Epithelial cell of proximal tubule (primary cell): Measurements from ENCODE around the gene DENND5A. TPM values are rescaled to one million over a fixed set of nuclear protein-coding genes. Genes with fewer than 3 reads are reported as not detected.
"Not testable (repeated sequence)": the region's sequence is repeated elsewhere in the genome, so short reads cannot be mapped to it uniquely, and the experiment has no call there.

ENCODE experiments used
- DNase-seq: peaks from one replicate; pipeline ENCODE4 v3.0.0-alpha.2; 2011; ENCODE audit warnings: low read depth
- H3K4me3 ChIP-seq: 2 replicates; pipeline ENCODE4 v1.5.1; 2011; ENCODE audit warnings: low read depth, mild to moderate bottlenecking, low read length
- total RNA-seq: library from RNA; depleted of rRNA; stranded (reverse); fragments of >200 nt; gene quantifications from 2 replicates; pipeline ENCODE4 v1.2.3, GENCODE V29; 2015
- TF ChIP-seq, protein P1 (sequence below): conservative IDR thresholded peaks from 2 replicates; pipeline ENCODE4 v1.5.1; 2012; ENCODE audit warnings: low read depth, mild to moderate bottlenecking, low read length

DENND5A gene
- total RNA-seq, 1 donor from 2014 or later, result 75.0 TPM

DNA sequence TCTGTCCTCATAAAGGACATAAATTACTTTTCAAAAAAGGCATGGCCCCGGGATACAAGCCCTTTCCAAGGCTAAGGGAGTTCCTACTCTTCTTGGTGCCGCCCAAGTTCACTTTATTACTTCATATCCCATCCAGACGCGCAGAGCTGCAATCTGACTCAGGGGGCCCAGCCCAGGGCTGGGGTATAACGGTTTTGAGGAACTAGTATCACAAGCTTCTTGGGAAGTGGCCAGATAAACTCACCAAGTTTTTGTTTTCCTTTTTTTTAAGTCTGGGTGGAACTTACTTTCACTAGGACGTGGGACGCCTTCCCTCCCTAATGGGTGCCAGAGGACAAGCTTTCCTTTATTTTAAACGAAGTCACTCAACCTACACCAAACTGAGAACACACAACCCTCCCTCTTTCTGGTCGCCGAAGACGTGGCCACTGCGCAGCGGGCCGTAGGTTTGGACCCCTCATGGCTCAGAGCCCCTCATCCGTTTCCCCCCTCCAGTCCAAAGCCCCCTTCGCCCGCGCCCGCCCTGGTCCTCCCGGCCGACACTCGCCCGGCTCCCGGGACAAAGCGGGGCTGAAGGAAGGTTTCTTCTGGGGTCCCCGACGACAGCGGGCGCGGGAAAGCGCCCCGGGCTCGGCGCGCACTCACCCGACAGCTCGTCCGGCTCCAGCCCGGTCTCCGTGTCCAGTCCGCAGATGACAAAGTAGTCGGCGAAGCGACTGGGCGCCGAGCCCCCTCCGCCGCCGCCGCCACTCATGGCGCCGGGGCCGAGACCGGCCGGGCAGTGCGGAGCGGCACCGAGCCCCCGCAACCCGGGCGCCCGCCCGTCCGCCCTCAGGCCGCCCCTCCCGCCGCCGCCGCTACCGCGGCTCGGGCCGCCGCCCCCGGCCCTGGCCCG is 587 bp downstream of the DENND5A start:
- peak overlapping the region; percentile 80 for H3K4me3 ChIP-seq
- peak; percentile 31 for DNase-seq
- TF ChIP-seq, protein P1, sequence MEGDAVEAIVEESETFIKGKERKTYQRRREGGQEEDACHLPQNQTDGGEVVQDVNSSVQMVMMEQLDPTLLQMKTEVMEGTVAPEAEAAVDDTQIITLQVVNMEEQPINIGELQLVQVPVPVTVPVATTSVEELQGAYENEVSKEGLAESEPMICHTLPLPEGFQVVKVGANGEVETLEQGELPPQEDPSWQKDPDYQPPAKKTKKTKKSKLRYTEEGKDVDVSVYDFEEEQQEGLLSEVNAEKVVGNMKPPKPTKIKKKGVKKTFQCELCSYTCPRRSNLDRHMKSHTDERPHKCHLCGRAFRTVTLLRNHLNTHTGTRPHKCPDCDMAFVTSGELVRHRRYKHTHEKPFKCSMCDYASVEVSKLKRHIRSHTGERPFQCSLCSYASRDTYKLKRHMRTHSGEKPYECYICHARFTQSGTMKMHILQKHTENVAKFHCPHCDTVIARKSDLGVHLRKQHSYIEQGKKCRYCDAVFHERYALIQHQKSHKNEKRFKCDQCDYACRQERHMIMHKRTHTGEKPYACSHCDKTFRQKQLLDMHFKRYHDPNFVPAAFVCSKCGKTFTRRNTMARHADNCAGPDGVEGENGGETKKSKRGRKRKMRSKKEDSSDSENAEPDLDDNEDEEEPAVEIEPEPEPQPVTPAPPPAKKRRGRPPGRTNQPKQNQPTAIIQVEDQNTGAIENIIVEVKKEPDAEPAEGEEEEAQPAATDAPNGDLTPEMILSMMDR, result no peak

DNA sequence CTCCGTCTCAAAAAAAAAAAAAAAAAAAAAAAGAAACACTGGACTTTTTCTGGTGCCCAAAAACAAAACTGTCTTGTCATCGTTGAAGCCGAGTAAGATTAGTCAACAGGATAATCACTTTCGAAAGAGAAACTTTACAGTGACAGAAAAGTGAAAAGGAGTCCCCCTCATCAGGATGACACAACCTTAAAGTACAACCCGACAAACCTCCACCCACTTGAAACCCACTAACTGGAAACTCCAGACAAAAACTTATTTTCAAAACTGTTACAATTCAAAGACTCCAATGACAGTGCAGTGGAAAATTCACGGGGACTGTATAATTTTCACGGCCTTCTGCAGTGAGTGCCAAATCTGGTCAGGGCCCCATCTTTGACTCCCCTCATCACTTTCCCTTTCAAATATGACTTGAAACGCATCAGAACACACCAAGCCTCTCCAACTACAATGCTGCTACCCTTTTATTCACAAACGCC is 1.3 kb downstream of the DENND5A start:
- peak; percentile 27 for DNase-seq

GRCh38 chr11:9260838-9261146 is 4.4 kb downstream of the DENND5A start:
- not testable (repeated sequence) for DNase-seq, H3K4me3 ChIP-seq

More for the DNA sequence above, 1.3 kb downstream of the DENND5A start:
- TF ChIP-seq, protein P1, result no peak
- H3K4me3 ChIP-seq, result peak overlapping the region; percentile 80

GRCh38 chr11:9259981-9260837 is 4.9 kb downstream of the DENND5A start:
- no peak for DNase-seq

GRCh38 chr11:9258279-9258678 is 6.9 kb downstream of the DENND5A start:
- not testable (repeated sequence) for DNase-seq, H3K4me3 ChIP-seq

More at GRCh38 chr11:9259981-9260837, 4.9 kb downstream of the DENND5A start:
- TF ChIP-seq, protein P1, result peak; percentile 38
- no peak overlapping the region for H3K4me3 ChIP-seq

DNA sequence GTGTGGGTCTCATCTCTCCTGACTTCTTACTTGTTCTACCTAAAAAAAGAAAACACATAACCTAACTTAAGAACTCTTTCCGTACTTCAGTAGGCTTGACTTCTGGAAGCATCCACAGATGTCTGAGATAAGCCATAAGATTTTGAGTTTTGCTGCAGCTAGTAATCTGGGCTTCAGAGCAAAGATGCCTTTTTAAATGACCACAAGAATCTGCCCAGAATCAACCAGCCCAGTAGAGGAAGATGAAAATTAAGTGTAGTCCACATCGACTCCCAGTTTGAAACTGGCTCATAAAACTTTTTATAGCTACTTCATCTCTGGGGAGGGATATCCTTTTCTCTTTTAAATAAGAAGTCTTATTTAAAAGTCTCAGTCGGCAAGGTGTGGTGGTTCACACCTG is 10.7 kb downstream of the DENND5A start:
- DNase-seq, result no peak
- TF ChIP-seq, protein P1, result no peak
- no peak overlapping the region for H3K4me3 ChIP-seq

GRCh38 chr11:9253086-9253485 is 12.1 kb downstream of the DENND5A start:
- DNase-seq, result no peak
- TF ChIP-seq, protein P1, result no peak
- H3K4me3 ChIP-seq, result no peak overlapping the region
